Measurements from ENCODE around the gene STK32C.

Gene STK32C

GRCh38 chr10:132198381-132199181 lies 109.2 kb downstream of the STK32C start:
- DNase-seq (ENCODE audit: low read depth) = no peak
- H3K4me3 ChIP-seq (ENCODE audit: low read length) = no peak overlapping the region
- TF ChIP-seq CTCF (IDR thresholded peaks at IDR 0.05; ENCODE audit: insufficient read depth, low read depth, low read length, missing control alignments) = no peak

- no peak overlapping the region for H3K4me3 ChIP-seq (ENCODE audit: low read length)
- no peak for TF ChIP-seq CTCF (IDR thresholded peaks at IDR 0.05; ENCODE audit: insufficient read depth, low read depth, low read length, missing control alignments)
- DNase-seq (ENCODE audit: low read depth) = no peak
These were observed 109.7 kb downstream of the STK32C start for GRCh38 chr10:132198068-132198370.

- no peak for DNase-seq (ENCODE audit: low read depth)
These were observed 110.3 kb downstream of the STK32C start for GRCh38 chr10:132197271-132198067.

GRCh38 chr10:132196178-132197113 lies 111.3 kb downstream of the STK32C start:
- DNase-seq (ENCODE audit: low read depth) = no peak
- H3K4me3 ChIP-seq (ENCODE audit: low read length) = no peak overlapping the region
- TF ChIP-seq CTCF (IDR thresholded peaks at IDR 0.05; ENCODE audit: insufficient read depth, low read depth, low read length, missing control alignments) = no peak

More at GRCh38 chr10:132197271-132198067, 110.3 kb downstream of the STK32C start:
- H3K4me3 ChIP-seq (ENCODE audit: low read length) = no peak overlapping the region
- TF ChIP-seq CTCF (IDR thresholded peaks at IDR 0.05; ENCODE audit: insufficient read depth, low read depth, low read length, missing control alignments) = no peak

GRCh38 chr10:132195366-132196075 lies 112.2 kb downstream of the STK32C start:
- no peak for DNase-seq (ENCODE audit: low read depth)
- TF ChIP-seq CTCF (IDR thresholded peaks at IDR 0.05; ENCODE audit: insufficient read depth, low read depth, low read length, missing control alignments) = no peak
- no peak overlapping the region for H3K4me3 ChIP-seq (ENCODE audit: low read length)

GRCh38 chr10:132194726-132195125 lies 113.0 kb downstream of the STK32C start:
- no peak for TF ChIP-seq CTCF (IDR thresholded peaks at IDR 0.05; ENCODE audit: insufficient read depth, low read depth, low read length, missing control alignments)
- no peak for DNase-seq (ENCODE audit: low read depth)
- H3K4me3 ChIP-seq (ENCODE audit: low read length) = no peak overlapping the region
